RWPE2 (cell line): Measurements from ENCODE around the gene B4GALNT4.

Source experiments
- ATAC-seq: fragments of 200-7000 bp; cut with Tn5 transposase; 3 replicates; pipeline ENCODE4 v1.9.1; 2021; ENCODE audit warnings: low read depth
- DNase-seq: peaks from one replicate; pipeline ENCODE4 v3.0.0-alpha.2; 2020; ENCODE audit warnings: low spot score
- H3K27ac ChIP-seq: fragments of 450-650 bp; 2 replicates; pipeline ENCODE4 v1.5.1; 2017; ENCODE audit warnings: mild to moderate bottlenecking; ENCODE audit not compliant: poor library complexity, severe bottlenecking
- H3K27me3 ChIP-seq: fragments of 250-450 bp; sonication (Bioruptor Pico); 2 replicates; pipeline ENCODE4 v1.5.1; 2021; ENCODE audit warnings: mild to moderate bottlenecking, moderate library complexity; ENCODE audit not compliant: insufficient read depth, poor library complexity, severe bottlenecking
- H3K36me3 ChIP-seq: fragments of 250-450 bp; sonication (Bioruptor Pico); 2 replicates; pipeline ENCODE4 v1.5.1; 2020; ENCODE audit warnings: low read depth, mild to moderate bottlenecking, moderate library complexity
- H3K4me1 ChIP-seq: fragments of 250-450 bp; sonication (Bioruptor Pico); 2 replicates; pipeline ENCODE4 v1.5.1; 2021; ENCODE audit warnings: mild to moderate bottlenecking, moderate library complexity; ENCODE audit not compliant: insufficient read depth, poor library complexity, severe bottlenecking
- H3K4me3 ChIP-seq: fragments of 250-450 bp; sonication (Bioruptor Pico); 2 replicates; pipeline ENCODE4 v1.5.1; 2021; ENCODE audit warnings: mild to moderate bottlenecking, moderate library complexity; ENCODE audit not compliant: severe bottlenecking
- H3K9me3 ChIP-seq: fragments of 250-450 bp; sonication (Bioruptor Pico); 2 replicates; pipeline ENCODE4 v1.5.1; 2021; ENCODE audit warnings: mild to moderate bottlenecking, moderate library complexity; ENCODE audit not compliant: severe bottlenecking
- TF ChIP-seq, protein P1 (sequence below): fragments of 450-650 bp; IDR thresholded peaks from one replicate; pipeline ENCODE4 v1.5.1; 2017; ENCODE audit warnings: mild to moderate bottlenecking, moderate library complexity; ENCODE audit not compliant: poor library complexity, severe bottlenecking

The B4GALNT4 gene

DNA sequence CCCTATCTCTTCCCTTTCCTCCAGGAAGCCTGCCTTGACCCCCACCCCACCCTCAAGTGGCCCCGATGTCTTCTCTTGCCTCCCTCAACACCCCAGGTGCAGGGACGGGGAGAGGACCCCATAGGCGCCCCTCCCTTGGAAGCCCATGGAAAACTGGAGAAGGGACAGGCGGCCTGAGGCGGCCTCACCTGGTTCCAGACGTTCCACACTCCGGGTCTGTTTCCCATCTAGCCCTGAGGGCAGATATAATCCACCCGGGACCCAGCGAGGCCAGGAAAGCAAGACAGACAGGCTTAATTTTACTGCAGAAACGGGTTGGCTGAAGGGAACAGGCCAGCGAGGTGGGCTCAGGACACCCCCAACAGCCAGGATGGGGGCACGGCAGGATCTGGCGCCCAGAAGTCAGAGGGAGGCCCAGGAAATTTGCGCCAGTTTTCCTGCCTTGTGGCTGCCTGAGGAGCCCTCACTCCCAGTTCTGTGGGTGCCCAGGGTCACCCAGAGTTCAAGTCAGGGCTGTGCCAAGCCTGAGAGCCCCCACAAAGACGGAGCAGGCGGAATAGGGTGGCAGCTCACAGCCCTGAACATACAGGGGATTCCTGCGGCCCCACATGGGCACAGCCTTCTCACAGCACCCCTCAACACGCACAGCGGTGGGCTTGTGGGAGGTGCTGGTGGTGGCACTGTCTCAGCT, 48.5 kb downstream of the B4GALNT4 start:
- H3K9me3 ChIP-seq = no peaks in the 10 kb centered on the region
- peaks cover 14% of the 10 kb centered on the region for H3K4me1 ChIP-seq
- DNase-seq (no peak), ATAC-seq (no peak)
- TF ChIP-seq, protein P1, sequence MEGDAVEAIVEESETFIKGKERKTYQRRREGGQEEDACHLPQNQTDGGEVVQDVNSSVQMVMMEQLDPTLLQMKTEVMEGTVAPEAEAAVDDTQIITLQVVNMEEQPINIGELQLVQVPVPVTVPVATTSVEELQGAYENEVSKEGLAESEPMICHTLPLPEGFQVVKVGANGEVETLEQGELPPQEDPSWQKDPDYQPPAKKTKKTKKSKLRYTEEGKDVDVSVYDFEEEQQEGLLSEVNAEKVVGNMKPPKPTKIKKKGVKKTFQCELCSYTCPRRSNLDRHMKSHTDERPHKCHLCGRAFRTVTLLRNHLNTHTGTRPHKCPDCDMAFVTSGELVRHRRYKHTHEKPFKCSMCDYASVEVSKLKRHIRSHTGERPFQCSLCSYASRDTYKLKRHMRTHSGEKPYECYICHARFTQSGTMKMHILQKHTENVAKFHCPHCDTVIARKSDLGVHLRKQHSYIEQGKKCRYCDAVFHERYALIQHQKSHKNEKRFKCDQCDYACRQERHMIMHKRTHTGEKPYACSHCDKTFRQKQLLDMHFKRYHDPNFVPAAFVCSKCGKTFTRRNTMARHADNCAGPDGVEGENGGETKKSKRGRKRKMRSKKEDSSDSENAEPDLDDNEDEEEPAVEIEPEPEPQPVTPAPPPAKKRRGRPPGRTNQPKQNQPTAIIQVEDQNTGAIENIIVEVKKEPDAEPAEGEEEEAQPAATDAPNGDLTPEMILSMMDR = no peak
- H3K27ac ChIP-seq = peak overlapping the region; percentile 61
- no peaks in the 10 kb centered on the region for H3K27me3 ChIP-seq
- peak overlapping the region; percentile 53 for H3K4me3 ChIP-seq
- H3K36me3 ChIP-seq = no peaks in the 10 kb centered on the region

DNA sequence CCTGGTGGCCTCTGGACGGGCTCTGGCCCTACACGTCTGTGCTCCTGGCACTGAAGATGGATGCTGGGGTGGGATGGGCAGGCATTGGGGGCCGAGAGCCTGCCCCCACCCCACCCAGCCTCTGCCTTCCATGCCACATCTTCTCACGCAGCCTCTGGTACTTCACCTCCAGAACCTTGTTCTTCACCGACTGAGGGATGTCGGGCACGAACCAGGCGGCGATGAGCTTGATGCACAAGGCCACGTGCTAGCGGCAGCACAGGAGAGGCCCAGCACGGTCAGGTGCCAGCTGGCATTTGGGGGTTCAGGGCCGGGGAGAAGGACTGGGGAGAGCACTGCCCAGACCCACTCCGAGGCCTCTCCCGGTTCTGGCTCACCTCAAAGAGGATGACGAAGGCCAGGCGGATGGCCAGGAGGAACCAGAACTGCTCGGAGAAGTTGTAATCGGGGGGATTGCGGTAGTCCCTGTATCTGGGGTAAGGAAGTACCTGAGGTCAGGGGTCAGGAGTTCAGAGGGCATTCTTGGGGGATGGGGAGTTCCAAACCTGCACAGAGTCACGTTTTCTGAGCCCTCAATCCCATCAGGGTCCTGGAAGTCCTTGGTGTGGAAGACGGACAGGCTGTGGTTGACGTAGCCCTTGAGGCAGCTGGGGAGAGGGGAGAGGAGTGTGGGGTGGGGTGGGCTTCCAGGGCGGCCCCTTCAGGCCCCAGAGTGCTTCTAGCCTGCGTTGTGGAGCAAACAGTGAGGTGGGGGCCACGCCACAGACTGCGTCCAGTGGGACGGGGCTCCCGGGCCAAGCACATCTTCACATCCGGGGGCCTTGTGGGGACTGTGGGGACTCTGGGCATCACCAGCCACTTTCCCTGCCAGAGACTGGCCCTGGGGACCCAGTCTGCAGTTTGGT, 49.3 kb downstream of the B4GALNT4 start:
- ATAC-seq (no peak), DNase-seq (no peak)
- Histone ChIP-seq H3K36me3 (no peaks in the 10 kb centered on the region), H3K9me3 (no peaks in the 10 kb centered on the region), H3K4me3 (no peak overlapping the region), H3K27ac (no peak overlapping the region), H3K4me1 (peaks cover 14% of the 10 kb centered on the region), H3K27me3 (no peaks in the 10 kb centered on the region)
- TF ChIP-seq, protein P1 = no peak

DNA sequence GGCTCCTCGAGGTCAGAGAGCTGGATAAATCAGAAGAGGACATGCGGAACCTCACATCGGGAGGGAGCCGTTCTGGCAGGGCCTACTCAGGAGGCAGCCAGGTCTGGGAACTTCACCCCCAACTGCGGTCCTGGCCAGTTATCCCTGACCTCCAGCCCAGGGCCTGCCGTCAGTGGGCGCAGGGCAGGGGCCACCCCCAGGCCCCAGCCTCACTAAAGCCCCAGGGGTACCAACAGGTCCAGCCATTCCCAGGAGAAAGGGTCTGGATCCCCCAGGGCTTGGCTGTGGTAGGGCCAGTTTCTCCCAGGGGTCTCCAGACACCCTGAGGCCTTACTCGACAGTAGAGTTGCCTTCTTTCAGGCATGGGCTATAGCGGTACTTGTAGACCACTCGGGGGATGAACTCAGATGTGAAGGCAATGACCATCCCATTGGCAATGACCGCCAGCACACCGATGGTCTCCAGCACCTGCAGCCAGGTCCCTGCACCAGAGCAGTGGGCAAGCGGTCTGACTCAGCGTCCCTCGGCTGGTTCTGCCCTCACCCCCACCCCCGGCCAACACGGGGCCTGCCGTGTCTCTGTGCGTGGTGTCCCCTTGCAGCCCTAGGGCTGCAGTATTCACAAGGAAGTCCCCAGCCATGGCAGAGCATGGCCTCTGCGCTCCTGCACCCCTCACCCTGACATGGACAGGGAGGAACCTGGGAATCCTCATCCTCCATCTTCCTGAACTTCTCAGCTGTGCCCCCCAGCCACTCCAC, 50.1 kb downstream of the B4GALNT4 start:
- Histone ChIP-seq H3K4me3 (no peak overlapping the region), H3K9me3 (no peaks in the 10 kb centered on the region), H3K4me1 (peaks cover 14% of the 10 kb centered on the region), H3K27me3 (no peaks in the 10 kb centered on the region), H3K27ac (no peak overlapping the region), H3K36me3 (peaks cover 6% of the 10 kb centered on the region; the same call in 1 of the 2 replicates)
- DNase-seq (no peak), ATAC-seq (no peak)
- TF ChIP-seq, protein P1 = no peak

DNA sequence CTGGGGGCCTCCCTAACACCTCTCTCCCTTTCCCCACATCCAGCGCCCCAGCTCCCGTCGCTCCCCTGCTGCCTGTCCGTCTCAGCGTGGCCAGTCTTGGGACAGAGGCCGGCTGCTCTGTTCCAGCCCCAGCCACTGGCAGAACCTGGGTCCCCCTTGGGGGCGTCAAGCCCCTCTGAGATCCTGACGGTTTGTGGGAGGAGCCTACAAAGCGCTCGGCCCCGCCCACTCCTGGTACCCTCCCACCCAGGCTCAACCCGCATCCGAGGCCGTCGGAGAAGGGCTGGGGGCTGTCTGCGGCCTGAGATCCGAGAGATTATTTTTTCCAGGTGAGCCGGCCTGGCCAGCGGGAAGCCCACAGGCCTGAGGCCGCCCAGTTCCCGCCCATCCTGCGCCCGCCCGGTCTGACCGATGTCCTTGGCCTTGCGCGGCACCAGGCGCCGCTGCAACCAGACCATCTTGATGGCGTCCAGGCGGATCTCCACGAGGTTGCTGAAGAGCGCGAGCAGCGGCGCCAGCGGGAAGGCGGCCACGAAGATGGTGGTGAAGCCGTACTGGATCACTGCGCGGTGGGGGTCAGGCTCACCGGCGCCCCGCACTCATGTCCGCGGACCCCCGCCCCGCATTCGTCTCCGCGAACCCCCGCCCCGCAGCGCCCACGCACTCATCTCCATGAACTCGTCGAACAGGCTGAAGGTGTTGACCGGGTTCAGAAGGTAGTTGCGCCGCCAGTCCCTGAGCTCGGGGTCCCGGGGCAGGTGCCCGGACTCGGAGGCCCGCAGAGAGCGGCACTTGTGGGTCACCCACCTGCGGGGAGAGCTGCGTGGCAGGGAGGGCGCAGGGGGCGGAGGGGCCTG, 51.0 kb downstream of the B4GALNT4 start:
- TF ChIP-seq, protein P1 = no peak
- H3K27me3 ChIP-seq = no peaks in the 10 kb centered on the region
- H3K4me3 ChIP-seq = no peak overlapping the region
- peak; percentile 49 for DNase-seq
- no peak overlapping the region for H3K27ac ChIP-seq
- no peak for ATAC-seq
- peaks cover 9% of the 10 kb centered on the region for H3K4me1 ChIP-seq
- peaks cover 8% of the 10 kb centered on the region; the same call in 1 of the 2 replicates for H3K36me3 ChIP-seq
- H3K9me3 ChIP-seq = no peaks in the 10 kb centered on the region
